GM23338 (cell line): Measurements from ENCODE around the gene KLC1. TPM values are rescaled to one million over a fixed set of nuclear protein-coding genes. Genes with fewer than 3 reads are reported as not detected.

Experiments
- ATAC-seq: fragments of 200-7000 bp; cut with Tn5 transposase; 3 replicates; pipeline ENCODE4 v1.9.1; 2020
- DNase-seq: peaks from one replicate; pipeline ENCODE4 v3.0.0-alpha.2; 2015; ENCODE audit warnings: low spot score
- H2AFZ ChIP-seq: fragments of 200-600 bp; sonication (generic); 2 replicates; pipeline ENCODE4 v1.8.0; 2016; ENCODE audit warnings: antibody characterized with exemption, mild to moderate bottlenecking, moderate library complexity
- H3F3A ChIP-seq: fragments of 200-600 bp; sonication (generic); replicated peaks from 2 replicates; pipeline ENCODE4 v1.8.0; 2017; ENCODE audit warnings: antibody characterized with exemption, mixed run types, low read depth
- H3K27ac ChIP-seq: fragments of 200-600 bp; sonication (generic); 2 replicates; pipeline ENCODE4 v1.6.1; 2016; ENCODE audit warnings: low read depth
- H3K27me3 ChIP-seq: fragments of 200-600 bp; sonication (generic); 2 replicates; pipeline ENCODE4 v1.8.0; 2016; ENCODE audit warnings: mild to moderate bottlenecking, mixed run types, moderate library complexity; ENCODE audit not compliant: insufficient read depth
- H3K36me3 ChIP-seq: fragments of 200-600 bp; sonication (generic); 2 replicates; pipeline ENCODE4 v1.8.0; 2016; ENCODE audit warnings: mild to moderate bottlenecking; ENCODE audit not compliant: insufficient read depth
- H3K4me1 ChIP-seq: fragments of 200-600 bp; sonication (generic); 2 replicates; pipeline ENCODE4 v1.8.0; 2016; ENCODE audit warnings: mild to moderate bottlenecking, moderate library complexity; ENCODE audit not compliant: insufficient read depth
- H3K4me2 ChIP-seq: fragments of 200-600 bp; sonication (generic); 2 replicates; pipeline ENCODE4 v1.7.1; 2017; ENCODE audit warnings: mixed run types
- H3K4me3 ChIP-seq: fragments of 200-600 bp; sonication (generic); 2 replicates; pipeline ENCODE4 v1.6.1; 2016; ENCODE audit warnings: mixed run types
- H3K79me2 ChIP-seq: fragments of 200-600 bp; sonication (generic); replicated peaks from 2 replicates; pipeline ENCODE4 v1.8.0; 2017; ENCODE audit warnings: mild to moderate bottlenecking; ENCODE audit not compliant: insufficient read depth
- H3K9me2 ChIP-seq: fragments of 200-600 bp; sonication (generic); 2 replicates; pipeline ENCODE4 v1.8.0; 2017; ENCODE audit not compliant: insufficient read depth
- H4K20me1 ChIP-seq: fragments of 200-600 bp; sonication (generic); replicated peaks from 2 replicates; pipeline ENCODE4 v1.8.0; 2017; ENCODE audit warnings: mild to moderate bottlenecking; ENCODE audit not compliant: insufficient read depth
- H3K27ac Mint-ChIP-seq: 2 replicates; pipeline ENCODE4 v1.8.0; 2020; ENCODE audit warnings: inconsistent platforms, mild to moderate bottlenecking, moderate library complexity, mixed read lengths
- H3K27me3 Mint-ChIP-seq: 3 replicates; pipeline ENCODE4 v1.8.0; 2022; ENCODE audit warnings: low read depth, mild to moderate bottlenecking, moderate library complexity, mixed read lengths, inconsistent platforms; ENCODE audit not compliant: insufficient read depth, poor library complexity
- H3K36me3 Mint-ChIP-seq: 3 replicates; pipeline ENCODE4 v1.8.0; 2021; ENCODE audit warnings: low read depth, mild to moderate bottlenecking, inconsistent platforms, moderate library complexity, mixed read lengths
- H3K4me1 Mint-ChIP-seq: 3 replicates; pipeline ENCODE4 v1.8.0; 2020; ENCODE audit warnings: mild to moderate bottlenecking, inconsistent platforms, mixed read lengths
- H3K4me3 Mint-ChIP-seq: 3 replicates; pipeline ENCODE4 v1.8.0; 2021; ENCODE audit warnings: moderate library complexity, mild to moderate bottlenecking, inconsistent platforms, mixed read lengths
- H3K9me3 Mint-ChIP-seq: 3 replicates; pipeline ENCODE4 v1.8.0; 2020; ENCODE audit warnings: moderate library complexity, mild to moderate bottlenecking, inconsistent platforms, mixed read lengths
- CREB1 ChIP-seq: fragments of 250-450 bp; sonication (Bioruptor Pico); IDR thresholded peaks from 2 replicates; pipeline ENCODE4 v1.5.0; 2020; ENCODE audit warnings: low read depth, mild to moderate bottlenecking, moderate library complexity
- ETS1 ChIP-seq: IDR thresholded peaks from 2 replicates; pipeline ENCODE4 v1.6.1; 2016; ENCODE audit warnings: antibody characterized with exemption
- EZH2 ChIP-seq: fragments of 200-600 bp; sonication (generic); IDR thresholded peaks from one replicate; pipeline ENCODE4 v1.8.0; 2017; ENCODE audit warnings: antibody characterized with exemption, mild to moderate bottlenecking, low read depth; ENCODE audit not compliant: unreplicated experiment
- JUNB ChIP-seq: IDR thresholded peaks from one replicate; pipeline ENCODE4 v1.6.1; 2016; ENCODE audit warnings: antibody characterized with exemption; ENCODE audit not compliant: unreplicated experiment
- NANOG ChIP-seq: IDR thresholded peaks from 2 replicates; pipeline ENCODE4 v1.6.1; 2016; ENCODE audit warnings: antibody characterized with exemption, borderline replicate concordance
- STAT1 ChIP-seq: IDR thresholded peaks from one replicate; pipeline ENCODE4 v1.6.1; 2016; ENCODE audit warnings: antibody characterized with exemption; ENCODE audit not compliant: unreplicated experiment
- ZNF331 ChIP-seq: fragments of 250-450 bp; sonication (Bioruptor Pico); IDR thresholded peaks from 2 replicates; pipeline ENCODE4 v1.5.0; 2020; ENCODE audit warnings: low read depth, mild to moderate bottlenecking, moderate library complexity
- ZNF462 ChIP-seq: fragments of 250-450 bp; sonication (Bioruptor Pico); IDR thresholded peaks from 2 replicates; pipeline ENCODE4 v1.5.0; 2020; ENCODE audit warnings: mild to moderate bottlenecking, moderate library complexity
- polyA plus RNA-seq: library from polyadenylated mRNA; unstranded; fragments of >200 nt; fragmentation: Nextera tagmentation; extraction: Ambion mirVana; gene quantifications from 2 replicates; pipeline ENCODE4 v1.2.1, GENCODE V29; 2016
- total RNA-seq: library from RNA; depleted of rRNA; stranded (reverse); fragments of >200 nt; shearing (Covaris generic); gene quantifications from 2 replicates; pipeline ENCODE4 v1.2.3, GENCODE V29; 2014
- TF ChIP-seq, protein P1 (sequence below), 2 experiments: fragments of 200-600 bp in 1 of 2; sonication (generic) in 1 of 2; conservative IDR thresholded peaks; 2 replicates each; pipeline versions ENCODE4 v1.5.1 to v1.6.1; 2016 to 2017; ENCODE audit warnings: antibody characterized with exemption in 2 of 2, low read depth in 2 of 2, mild to moderate bottlenecking in 2 of 2, moderate library complexity in 1 of 2

KLC1 gene
- total and polyA plus RNA-seq, 2 experiments from 2014 or later = 165 to 308 TPM

DNA sequence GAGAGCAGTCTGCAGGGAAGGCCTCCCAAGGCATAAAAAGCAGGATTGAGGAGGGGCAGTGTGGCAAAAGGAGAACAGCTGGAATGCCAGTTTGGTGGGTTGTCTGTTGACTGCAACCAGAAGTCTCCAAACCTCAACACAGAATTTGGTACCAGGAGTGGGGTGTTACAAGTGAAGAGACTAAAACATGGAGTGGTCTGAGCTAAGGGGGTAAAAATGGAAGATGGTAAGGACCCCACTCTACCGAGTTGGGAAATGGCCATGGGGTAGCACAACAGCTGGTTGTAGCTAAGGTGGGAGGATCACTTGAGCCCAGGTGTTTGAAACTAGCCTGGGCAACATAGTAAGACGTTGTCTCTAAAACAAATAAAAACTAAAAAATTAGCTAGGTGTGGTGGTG, 17.8 kb upstream of the KLC1 start:
- H3K9me2 ChIP-seq = no peaks in the 10 kb centered on the region
- Mint-ChIP-seq H3K9me3 (peaks cover 34% of the 10 kb centered on the region), H3K27me3 (peaks cover 12% of the 10 kb centered on the region), H3K27ac (no peak overlapping the region), H3K36me3 (peaks cover 18% of the 10 kb centered on the region), H3K4me1 (peaks cover 14% of the 10 kb centered on the region), H3K4me3 (no peak overlapping the region)
- DNase-seq = no peak
- no peaks in the 10 kb centered on the region for H3K79me2 ChIP-seq
- ATAC-seq = no peak
- no peak overlapping the region for H3K27ac ChIP-seq
- H3K4me3 ChIP-seq = no peak overlapping the region
- H2AFZ ChIP-seq = no peak overlapping the region
- H3K36me3 ChIP-seq = no peaks in the 10 kb centered on the region
- H4K20me1 ChIP-seq = no peaks in the 10 kb centered on the region
- H3K4me2 ChIP-seq = no peak overlapping the region
- 0 out of 2 replicates have a peak, but pooled peaks cover 3% of the 10 kb centered on the region for H3F3A ChIP-seq
- H3K4me1 ChIP-seq = peaks cover 3% of the 10 kb centered on the region; the same call in 1 of the 2 replicates
- no peaks in the 10 kb centered on the region for H3K27me3 ChIP-seq
- TF ChIP-seq CREB1 (CRISPR knock-in tag) (no peak), JUNB (no peak)
- TF ChIP-seq, protein P1, sequence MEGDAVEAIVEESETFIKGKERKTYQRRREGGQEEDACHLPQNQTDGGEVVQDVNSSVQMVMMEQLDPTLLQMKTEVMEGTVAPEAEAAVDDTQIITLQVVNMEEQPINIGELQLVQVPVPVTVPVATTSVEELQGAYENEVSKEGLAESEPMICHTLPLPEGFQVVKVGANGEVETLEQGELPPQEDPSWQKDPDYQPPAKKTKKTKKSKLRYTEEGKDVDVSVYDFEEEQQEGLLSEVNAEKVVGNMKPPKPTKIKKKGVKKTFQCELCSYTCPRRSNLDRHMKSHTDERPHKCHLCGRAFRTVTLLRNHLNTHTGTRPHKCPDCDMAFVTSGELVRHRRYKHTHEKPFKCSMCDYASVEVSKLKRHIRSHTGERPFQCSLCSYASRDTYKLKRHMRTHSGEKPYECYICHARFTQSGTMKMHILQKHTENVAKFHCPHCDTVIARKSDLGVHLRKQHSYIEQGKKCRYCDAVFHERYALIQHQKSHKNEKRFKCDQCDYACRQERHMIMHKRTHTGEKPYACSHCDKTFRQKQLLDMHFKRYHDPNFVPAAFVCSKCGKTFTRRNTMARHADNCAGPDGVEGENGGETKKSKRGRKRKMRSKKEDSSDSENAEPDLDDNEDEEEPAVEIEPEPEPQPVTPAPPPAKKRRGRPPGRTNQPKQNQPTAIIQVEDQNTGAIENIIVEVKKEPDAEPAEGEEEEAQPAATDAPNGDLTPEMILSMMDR (conservative IDR thresholded peaks at IDR 0.05; ENCODE audit: low read depth in 2 of 2) = no peak

- no peaks in the 10 kb centered on the region for H3K27me3 ChIP-seq
- Mint-ChIP-seq H3K4me3 (no peak overlapping the region), H3K27ac (no peak overlapping the region), H3K9me3 (peaks cover 31% of the 10 kb centered on the region), H3K4me1 (no peaks in the 10 kb centered on the region; the same call in 2 of the 3 replicates), H3K27me3 (peaks cover 11% of the 10 kb centered on the region), H3K36me3 (peaks cover 18% of the 10 kb centered on the region)
- H3K9me2 ChIP-seq = no peaks in the 10 kb centered on the region
- no peaks in the 10 kb centered on the region for H4K20me1 ChIP-seq
- no peak for ATAC-seq
- no peaks in the 10 kb centered on the region for H3K79me2 ChIP-seq
- no peak for DNase-seq
- no peaks in the 10 kb centered on the region for H3F3A ChIP-seq
- no peaks in the 10 kb centered on the region for H3K36me3 ChIP-seq
- H3K27ac ChIP-seq = no peak overlapping the region
- no peak overlapping the region for H3K4me2 ChIP-seq
- H3K4me1 ChIP-seq = no peaks in the 10 kb centered on the region
- no peak overlapping the region for H2AFZ ChIP-seq
- no peak overlapping the region for H3K4me3 ChIP-seq
- TF ChIP-seq NANOG (no peak), CREB1 (CRISPR knock-in tag) (no peak), ZNF331 (CRISPR knock-in tag) (no peak), STAT1 (no peak), ZNF462 (CRISPR knock-in tag) (no peak), EZH2 (no peak), ETS1 (no peak), JUNB (no peak)
- TF ChIP-seq, protein P1 (conservative IDR thresholded peaks at IDR 0.05; ENCODE audit: low read depth in 2 of 2) = no peak
Observed at GRCh38 chr14:103613517-103613916, 15.5 kb upstream of the KLC1 start.
